ENCODE measurements around the gene ARHGDIA.

The ARHGDIA gene

DNA sequence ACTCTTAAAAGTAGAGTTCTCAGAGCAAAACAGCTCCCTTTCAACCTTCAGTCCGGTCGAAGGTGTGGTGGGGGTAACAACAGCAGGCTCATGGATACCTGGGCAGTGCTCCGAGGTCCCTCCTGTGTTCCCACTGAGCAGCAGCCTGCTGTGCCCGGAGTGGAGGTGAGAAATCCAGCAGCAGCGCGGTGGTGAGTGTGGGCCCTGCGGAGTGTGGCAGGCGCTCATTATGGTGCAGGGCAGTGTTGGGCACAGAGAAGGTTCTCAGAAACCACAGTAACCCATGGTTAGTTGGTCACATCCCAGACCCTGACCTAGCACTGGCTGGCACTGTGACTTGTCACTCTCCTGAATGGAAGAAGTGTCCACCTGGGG, 5.8 kb downstream of the ARHGDIA start:
- Histone ChIP-seq H3K9me2 (replicated peaks; ENCODE audit: insufficient read depth, low read length) (no peaks in the 10 kb centered on the region), H3K27ac (ENCODE audit: low read length) (no peak overlapping the region), H3K79me2 (ENCODE audit: low read length) (peaks cover 75% of the 10 kb centered on the region), H3K4me1 (ENCODE audit: low read length) (peaks cover 9% of the 10 kb centered on the region; the same call in 1 of the 2 replicates), H3K9me3 (replicated peaks; ENCODE audit: insufficient read depth, low read length) (no peaks in the 10 kb centered on the region), H2AFZ (ENCODE audit: low read length) (no peak overlapping the region), H3K36me3 (replicated peaks; ENCODE audit: insufficient read depth, low read length) (peaks cover 13% of the 10 kb centered on the region), H4K20me1 (ENCODE audit: insufficient read depth, low read length) (no peaks in the 10 kb centered on the region; the same call in 1 of the 2 replicates), H3F3A (ENCODE audit: insufficient read depth, low read length) (peaks cover 68% of the 10 kb centered on the region), H3K4me2 (ENCODE audit: low read depth, low read length) (no peak overlapping the region), H3K4me3 (ENCODE audit: low read length) (no peak overlapping the region), H3K9ac (ENCODE audit: low read length) (no peak overlapping the region), H3K27me3 (replicated peaks; ENCODE audit: insufficient read depth, low read length) (no peaks in the 10 kb centered on the region)
- TF ChIP-seq, protein P1, sequence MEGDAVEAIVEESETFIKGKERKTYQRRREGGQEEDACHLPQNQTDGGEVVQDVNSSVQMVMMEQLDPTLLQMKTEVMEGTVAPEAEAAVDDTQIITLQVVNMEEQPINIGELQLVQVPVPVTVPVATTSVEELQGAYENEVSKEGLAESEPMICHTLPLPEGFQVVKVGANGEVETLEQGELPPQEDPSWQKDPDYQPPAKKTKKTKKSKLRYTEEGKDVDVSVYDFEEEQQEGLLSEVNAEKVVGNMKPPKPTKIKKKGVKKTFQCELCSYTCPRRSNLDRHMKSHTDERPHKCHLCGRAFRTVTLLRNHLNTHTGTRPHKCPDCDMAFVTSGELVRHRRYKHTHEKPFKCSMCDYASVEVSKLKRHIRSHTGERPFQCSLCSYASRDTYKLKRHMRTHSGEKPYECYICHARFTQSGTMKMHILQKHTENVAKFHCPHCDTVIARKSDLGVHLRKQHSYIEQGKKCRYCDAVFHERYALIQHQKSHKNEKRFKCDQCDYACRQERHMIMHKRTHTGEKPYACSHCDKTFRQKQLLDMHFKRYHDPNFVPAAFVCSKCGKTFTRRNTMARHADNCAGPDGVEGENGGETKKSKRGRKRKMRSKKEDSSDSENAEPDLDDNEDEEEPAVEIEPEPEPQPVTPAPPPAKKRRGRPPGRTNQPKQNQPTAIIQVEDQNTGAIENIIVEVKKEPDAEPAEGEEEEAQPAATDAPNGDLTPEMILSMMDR (IDR thresholded peaks at IDR 0.05; ENCODE audit: low read length), result no peak
- TF ChIP-seq EZH2phosphoT487 (IDR thresholded peaks at IDR 0.05; ENCODE audit: low read length), result no peak
- no peak for TF ChIP-seq EZH2 (optimal IDR thresholded peaks at IDR 0.05; ENCODE audit: low read depth, low read length)
- no peak for DNase-seq

DNA sequence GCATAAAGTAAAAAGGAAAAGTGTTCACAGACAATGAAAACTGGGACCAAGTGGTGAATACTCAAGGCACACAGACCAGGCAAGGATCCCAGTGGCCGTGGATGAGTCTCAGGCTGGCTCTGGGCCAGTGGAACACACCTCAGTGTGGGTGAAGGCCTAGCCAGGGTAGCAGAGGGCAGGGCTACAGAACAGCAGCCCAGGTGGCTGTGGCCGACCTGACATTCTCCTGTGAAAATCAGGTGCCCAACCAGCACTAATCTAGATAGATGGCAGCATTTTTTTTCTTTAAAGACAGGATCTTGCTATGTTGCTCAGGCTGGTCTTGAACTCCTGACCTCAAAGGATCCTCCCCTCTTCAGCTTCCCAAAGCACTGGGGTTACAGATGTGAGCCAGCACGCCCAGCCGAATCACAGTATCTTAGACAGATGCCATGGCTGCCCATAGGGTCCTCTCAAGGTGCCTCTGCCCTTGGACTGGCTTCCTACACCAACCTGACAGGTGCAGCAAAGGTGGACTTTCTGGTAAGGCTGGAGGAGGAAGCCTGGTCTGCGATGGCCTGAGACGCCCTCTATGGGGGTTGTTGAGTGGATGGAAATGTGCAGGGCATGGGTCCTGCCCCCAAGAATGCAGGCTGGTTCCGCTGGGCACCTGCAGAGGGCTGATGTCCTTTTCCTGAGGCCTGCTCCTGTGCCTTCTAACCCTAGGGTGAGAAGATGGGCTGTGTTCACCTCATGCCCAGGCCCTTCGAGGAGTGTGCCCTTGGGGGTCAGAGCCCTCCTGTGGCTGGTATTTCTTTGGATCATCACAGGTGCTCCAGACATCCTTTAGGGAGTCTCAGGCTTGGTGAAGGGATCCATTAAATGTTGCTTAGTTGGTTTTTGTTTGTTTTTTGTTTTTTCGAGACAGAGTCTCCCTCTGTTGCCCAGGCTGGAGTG, 7.0 kb downstream of the ARHGDIA start:
- Histone ChIP-seq H3K27ac (ENCODE audit: low read length) (no peak overlapping the region), H3K27me3 (replicated peaks; ENCODE audit: insufficient read depth, low read length) (no peaks in the 10 kb centered on the region), H2AFZ (ENCODE audit: low read length) (no peak overlapping the region), H3K9me3 (replicated peaks; ENCODE audit: insufficient read depth, low read length) (no peaks in the 10 kb centered on the region), H4K20me1 (ENCODE audit: insufficient read depth, low read length) (no peaks in the 10 kb centered on the region), H3K79me2 (ENCODE audit: low read length) (peaks cover 75% of the 10 kb centered on the region), H3K4me1 (ENCODE audit: low read length) (peaks cover 4% of the 10 kb centered on the region; the same call in 1 of the 2 replicates), H3K9me2 (replicated peaks; ENCODE audit: insufficient read depth, low read length) (no peaks in the 10 kb centered on the region), H3K4me2 (ENCODE audit: low read depth, low read length) (no peak overlapping the region), H3K4me3 (ENCODE audit: low read length) (no peak overlapping the region), H3K36me3 (replicated peaks; ENCODE audit: insufficient read depth, low read length) (peaks cover 4% of the 10 kb centered on the region), H3F3A (ENCODE audit: insufficient read depth, low read length) (peaks cover 59% of the 10 kb centered on the region), H3K9ac (ENCODE audit: low read length) (no peak overlapping the region)
- TF ChIP-seq, protein P1 (IDR thresholded peaks at IDR 0.05; ENCODE audit: low read length), result peak; percentile 11; the same call in 1 of the 2 replicates
- TF ChIP-seq EZH2 (optimal IDR thresholded peaks at IDR 0.05; ENCODE audit: low read depth, low read length), result no peak
- peak; percentile 6 for DNase-seq

DNA sequence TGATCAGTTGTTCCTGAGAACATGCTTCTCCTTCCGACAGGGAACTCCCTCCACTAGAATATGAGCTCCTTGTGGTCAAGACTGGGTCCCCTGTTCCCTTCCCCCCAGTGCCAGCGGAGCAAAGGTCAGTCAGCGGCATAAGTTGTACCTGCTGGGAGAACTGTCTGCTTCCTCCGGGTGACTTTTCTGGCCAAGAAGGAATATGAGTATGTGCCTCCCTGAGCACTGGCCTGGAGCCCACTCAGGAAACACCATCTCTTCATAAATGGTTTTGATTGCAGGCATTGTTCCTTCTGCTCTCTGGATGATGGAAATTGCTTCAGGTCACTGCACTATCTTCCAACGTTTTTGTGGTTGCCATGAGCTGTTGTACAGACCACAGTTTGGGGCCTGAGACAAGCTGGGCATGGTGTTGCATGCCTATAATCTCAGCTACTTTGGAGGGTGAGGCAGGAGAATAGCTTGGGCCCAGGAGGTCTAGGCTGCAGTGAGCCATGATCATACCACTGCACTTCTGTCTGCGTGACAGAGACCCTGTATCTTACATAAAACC, 7.9 kb downstream of the ARHGDIA start:
- Histone ChIP-seq H3K79me2 (ENCODE audit: low read length) (peaks cover 75% of the 10 kb centered on the region), H3K36me3 (replicated peaks; ENCODE audit: insufficient read depth, low read length) (peaks cover 6% of the 10 kb centered on the region; the same call in 1 of the 2 replicates), H3K9me3 (replicated peaks; ENCODE audit: insufficient read depth, low read length) (no peaks in the 10 kb centered on the region), H3F3A (ENCODE audit: insufficient read depth, low read length) (peaks cover 52% of the 10 kb centered on the region), H3K4me1 (ENCODE audit: low read length) (peaks cover 13% of the 10 kb centered on the region), H3K9me2 (replicated peaks; ENCODE audit: insufficient read depth, low read length) (no peaks in the 10 kb centered on the region), H3K4me3 (ENCODE audit: low read length) (no peak overlapping the region), H3K27me3 (replicated peaks; ENCODE audit: insufficient read depth, low read length) (no peaks in the 10 kb centered on the region), H3K4me2 (ENCODE audit: low read depth, low read length) (no peak overlapping the region), H3K27ac (ENCODE audit: low read length) (no peak overlapping the region), H3K9ac (ENCODE audit: low read length) (no peak overlapping the region), H4K20me1 (ENCODE audit: insufficient read depth, low read length) (peaks cover 3% of the 10 kb centered on the region; the same call in 1 of the 2 replicates), H2AFZ (ENCODE audit: low read length) (no peak overlapping the region)
- no peak for DNase-seq
- TF ChIP-seq, protein P1 (IDR thresholded peaks at IDR 0.05; ENCODE audit: low read length), result no peak
- TF ChIP-seq EZH2 (optimal IDR thresholded peaks at IDR 0.05; ENCODE audit: low read depth, low read length), result no peak
- no peak for TF ChIP-seq EZH2phosphoT487 (IDR thresholded peaks at IDR 0.05; ENCODE audit: low read length)

All from MM.1S (cell line).